ENCODE measurements around the gene FAM210A. TPM values are rescaled to one million over a fixed set of nuclear protein-coding genes. Genes with fewer than 3 reads are reported as not detected.

The FAM210A gene
- total and polyA plus RNA-seq, 2 experiments from 2014 or later: 17.2 to 17.9 TPM

GRCh38 chr18:13642440-13642827, 83.9 kb downstream of the FAM210A start:
- peaks cover 2% of the 10 kb centered on the region for H3K27me3 Mint-ChIP-seq (ENCODE audit: insufficient read depth, low read depth, poor library complexity)
- no peak for TF ChIP-seq JUNB (IDR thresholded peaks at IDR 0.05; ENCODE audit: unreplicated experiment)
- TF ChIP-seq STAT1 (IDR thresholded peaks at IDR 0.05; ENCODE audit: unreplicated experiment): no peak
- TF ChIP-seq POLR2AphosphoS5 (IDR thresholded peaks at IDR 0.05; ENCODE audit: low read depth): no peak
- TF ChIP-seq, protein P1, sequence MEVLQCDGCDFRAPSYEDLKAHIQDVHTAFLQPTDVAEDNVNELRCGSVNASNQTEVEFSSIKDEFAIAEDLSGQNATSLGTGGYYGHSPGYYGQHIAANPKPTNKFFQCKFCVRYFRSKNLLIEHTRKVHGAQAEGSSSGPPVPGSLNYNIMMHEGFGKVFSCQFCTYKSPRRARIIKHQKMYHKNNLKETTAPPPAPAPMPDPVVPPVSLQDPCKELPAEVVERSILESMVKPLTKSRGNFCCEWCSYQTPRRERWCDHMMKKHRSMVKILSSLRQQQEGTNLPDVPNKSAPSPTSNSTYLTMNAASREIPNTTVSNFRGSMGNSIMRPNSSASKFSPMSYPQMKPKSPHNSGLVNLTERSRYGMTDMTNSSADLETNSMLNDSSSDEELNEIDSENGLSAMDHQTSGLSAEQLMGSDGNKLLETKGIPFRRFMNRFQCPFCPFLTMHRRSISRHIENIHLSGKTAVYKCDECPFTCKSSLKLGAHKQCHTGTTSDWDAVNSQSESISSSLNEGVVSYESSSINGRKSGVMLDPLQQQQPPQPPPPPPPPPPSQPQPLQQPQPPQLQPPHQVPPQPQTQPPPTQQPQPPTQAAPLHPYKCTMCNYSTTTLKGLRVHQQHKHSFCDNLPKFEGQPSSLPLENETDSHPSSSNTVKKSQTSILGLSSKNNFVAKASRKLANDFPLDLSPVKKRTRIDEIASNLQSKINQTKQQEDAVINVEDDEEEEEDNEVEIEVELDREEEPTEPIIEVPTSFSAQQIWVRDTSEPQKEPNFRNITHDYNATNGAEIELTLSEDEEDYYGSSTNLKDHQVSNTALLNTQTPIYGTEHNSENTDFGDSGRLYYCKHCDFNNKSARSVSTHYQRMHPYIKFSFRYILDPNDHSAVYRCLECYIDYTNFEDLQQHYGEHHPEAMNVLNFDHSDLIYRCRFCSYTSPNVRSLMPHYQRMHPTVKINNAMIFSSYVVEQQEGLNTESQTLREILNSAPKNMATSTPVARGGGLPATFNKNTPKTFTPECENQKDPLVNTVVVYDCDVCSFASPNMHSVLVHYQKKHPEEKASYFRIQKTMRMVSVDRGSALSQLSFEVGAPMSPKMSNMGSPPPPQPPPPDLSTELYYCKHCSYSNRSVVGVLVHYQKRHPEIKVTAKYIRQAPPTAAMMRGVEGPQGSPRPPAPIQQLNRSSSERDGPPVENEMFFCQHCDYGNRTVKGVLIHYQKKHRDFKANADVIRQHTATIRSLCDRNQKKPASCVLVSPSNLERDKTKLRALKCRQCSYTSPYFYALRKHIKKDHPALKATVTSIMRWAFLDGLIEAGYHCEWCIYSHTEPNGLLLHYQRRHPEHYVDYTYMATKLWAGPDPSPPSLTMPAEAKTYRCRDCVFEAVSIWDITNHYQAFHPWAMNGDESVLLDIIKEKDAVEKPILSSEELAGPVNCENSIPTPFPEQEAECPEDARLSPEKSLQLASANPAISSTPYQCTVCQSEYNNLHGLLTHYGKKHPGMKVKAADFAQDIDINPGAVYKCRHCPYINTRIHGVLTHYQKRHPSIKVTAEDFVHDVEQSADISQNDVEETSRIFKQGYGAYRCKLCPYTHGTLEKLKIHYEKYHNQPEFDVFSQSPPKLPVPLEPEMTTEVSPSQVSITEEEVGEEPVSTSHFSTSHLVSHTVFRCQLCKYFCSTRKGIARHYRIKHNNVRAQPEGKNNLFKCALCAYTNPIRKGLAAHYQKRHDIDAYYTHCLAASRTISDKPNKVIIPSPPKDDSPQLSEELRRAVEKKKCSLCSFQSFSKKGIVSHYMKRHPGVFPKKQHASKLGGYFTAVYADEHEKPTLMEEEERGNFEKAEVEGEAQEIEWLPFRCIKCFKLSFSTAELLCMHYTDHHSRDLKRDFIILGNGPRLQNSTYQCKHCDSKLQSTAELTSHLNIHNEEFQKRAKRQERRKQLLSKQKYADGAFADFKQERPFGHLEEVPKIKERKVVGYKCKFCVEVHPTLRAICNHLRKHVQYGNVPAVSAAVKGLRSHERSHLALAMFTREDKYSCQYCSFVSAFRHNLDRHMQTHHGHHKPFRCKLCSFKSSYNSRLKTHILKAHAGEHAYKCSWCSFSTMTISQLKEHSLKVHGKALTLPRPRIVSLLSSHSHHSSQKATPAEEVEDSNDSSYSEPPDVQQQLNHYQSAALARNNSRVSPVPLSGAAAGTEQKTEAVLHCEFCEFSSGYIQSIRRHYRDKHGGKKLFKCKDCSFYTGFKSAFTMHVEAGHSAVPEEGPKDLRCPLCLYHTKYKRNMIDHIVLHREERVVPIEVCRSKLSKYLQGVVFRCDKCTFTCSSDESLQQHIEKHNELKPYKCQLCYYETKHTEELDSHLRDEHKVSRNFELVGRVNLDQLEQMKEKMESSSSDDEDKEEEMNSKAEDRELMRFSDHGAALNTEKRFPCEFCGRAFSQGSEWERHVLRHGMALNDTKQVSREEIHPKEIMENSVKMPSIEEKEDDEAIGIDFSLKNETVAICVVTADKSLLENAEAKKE (CRISPR knock-in tag; IDR thresholded peaks at IDR 0.05): no peak
- TF ChIP-seq, protein P2, sequence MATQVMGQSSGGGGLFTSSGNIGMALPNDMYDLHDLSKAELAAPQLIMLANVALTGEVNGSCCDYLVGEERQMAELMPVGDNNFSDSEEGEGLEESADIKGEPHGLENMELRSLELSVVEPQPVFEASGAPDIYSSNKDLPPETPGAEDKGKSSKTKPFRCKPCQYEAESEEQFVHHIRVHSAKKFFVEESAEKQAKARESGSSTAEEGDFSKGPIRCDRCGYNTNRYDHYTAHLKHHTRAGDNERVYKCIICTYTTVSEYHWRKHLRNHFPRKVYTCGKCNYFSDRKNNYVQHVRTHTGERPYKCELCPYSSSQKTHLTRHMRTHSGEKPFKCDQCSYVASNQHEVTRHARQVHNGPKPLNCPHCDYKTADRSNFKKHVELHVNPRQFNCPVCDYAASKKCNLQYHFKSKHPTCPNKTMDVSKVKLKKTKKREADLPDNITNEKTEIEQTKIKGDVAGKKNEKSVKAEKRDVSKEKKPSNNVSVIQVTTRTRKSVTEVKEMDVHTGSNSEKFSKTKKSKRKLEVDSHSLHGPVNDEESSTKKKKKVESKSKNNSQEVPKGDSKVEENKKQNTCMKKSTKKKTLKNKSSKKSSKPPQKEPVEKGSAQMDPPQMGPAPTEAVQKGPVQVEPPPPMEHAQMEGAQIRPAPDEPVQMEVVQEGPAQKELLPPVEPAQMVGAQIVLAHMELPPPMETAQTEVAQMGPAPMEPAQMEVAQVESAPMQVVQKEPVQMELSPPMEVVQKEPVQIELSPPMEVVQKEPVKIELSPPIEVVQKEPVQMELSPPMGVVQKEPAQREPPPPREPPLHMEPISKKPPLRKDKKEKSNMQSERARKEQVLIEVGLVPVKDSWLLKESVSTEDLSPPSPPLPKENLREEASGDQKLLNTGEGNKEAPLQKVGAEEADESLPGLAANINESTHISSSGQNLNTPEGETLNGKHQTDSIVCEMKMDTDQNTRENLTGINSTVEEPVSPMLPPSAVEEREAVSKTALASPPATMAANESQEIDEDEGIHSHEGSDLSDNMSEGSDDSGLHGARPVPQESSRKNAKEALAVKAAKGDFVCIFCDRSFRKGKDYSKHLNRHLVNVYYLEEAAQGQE (IDR thresholded peaks at IDR 0.05; ENCODE audit: unreplicated experiment): no peak
- no peak for TF ChIP-seq ZNF331 (CRISPR knock-in tag; IDR thresholded peaks at IDR 0.05; ENCODE audit: low read depth)
- TF ChIP-seq CREB1 (CRISPR knock-in tag; IDR thresholded peaks at IDR 0.05; ENCODE audit: low read depth): no peak
- TF ChIP-seq EZH2 (IDR thresholded peaks at IDR 0.05; ENCODE audit: low read depth, unreplicated experiment): no peak
- TF ChIP-seq EZH2phosphoT487 (IDR thresholded peaks at IDR 0.05; ENCODE audit: unreplicated experiment): no peak
- TF ChIP-seq NANOG (IDR thresholded peaks at IDR 0.05; ENCODE audit: borderline replicate concordance): no peak
- TF ChIP-seq ZNF114 (CRISPR knock-in tag; IDR thresholded peaks at IDR 0.05): no peak
- TF ChIP-seq, protein P3, sequence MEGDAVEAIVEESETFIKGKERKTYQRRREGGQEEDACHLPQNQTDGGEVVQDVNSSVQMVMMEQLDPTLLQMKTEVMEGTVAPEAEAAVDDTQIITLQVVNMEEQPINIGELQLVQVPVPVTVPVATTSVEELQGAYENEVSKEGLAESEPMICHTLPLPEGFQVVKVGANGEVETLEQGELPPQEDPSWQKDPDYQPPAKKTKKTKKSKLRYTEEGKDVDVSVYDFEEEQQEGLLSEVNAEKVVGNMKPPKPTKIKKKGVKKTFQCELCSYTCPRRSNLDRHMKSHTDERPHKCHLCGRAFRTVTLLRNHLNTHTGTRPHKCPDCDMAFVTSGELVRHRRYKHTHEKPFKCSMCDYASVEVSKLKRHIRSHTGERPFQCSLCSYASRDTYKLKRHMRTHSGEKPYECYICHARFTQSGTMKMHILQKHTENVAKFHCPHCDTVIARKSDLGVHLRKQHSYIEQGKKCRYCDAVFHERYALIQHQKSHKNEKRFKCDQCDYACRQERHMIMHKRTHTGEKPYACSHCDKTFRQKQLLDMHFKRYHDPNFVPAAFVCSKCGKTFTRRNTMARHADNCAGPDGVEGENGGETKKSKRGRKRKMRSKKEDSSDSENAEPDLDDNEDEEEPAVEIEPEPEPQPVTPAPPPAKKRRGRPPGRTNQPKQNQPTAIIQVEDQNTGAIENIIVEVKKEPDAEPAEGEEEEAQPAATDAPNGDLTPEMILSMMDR (conservative IDR thresholded peaks at IDR 0.05; ENCODE audit: low read depth in 2 of 2): no peak
- TF ChIP-seq ETS1 (IDR thresholded peaks at IDR 0.05): no peak
- peaks cover 6% of the 10 kb centered on the region; the same call in 2 of the 3 replicates for H3K4me1 Mint-ChIP-seq
- Histone ChIP-seq H3F3A (replicated peaks; ENCODE audit: low read depth) (peaks cover 6% of the 10 kb centered on the region; the same call in 1 of the 2 replicates), H3K27me3 (ENCODE audit: insufficient read depth) (peaks cover 18% of the 10 kb centered on the region; the same call in 1 of the 2 replicates), H4K20me1 (replicated peaks; ENCODE audit: insufficient read depth) (no peaks in the 10 kb centered on the region), H3K4me3 (peak overlapping the region; percentile 68), H3K27ac (ENCODE audit: low read depth) (no peak overlapping the region), H3K36me3 (ENCODE audit: insufficient read depth) (no peaks in the 10 kb centered on the region), H2AFZ (peak overlapping the region; percentile 98), H3K4me2 (peak overlapping the region; percentile 86), H3K4me1 (ENCODE audit: insufficient read depth) (peaks cover 5% of the 10 kb centered on the region), H3K9me2 (ENCODE audit: insufficient read depth) (no peaks in the 10 kb centered on the region), H3K79me2 (replicated peaks; ENCODE audit: insufficient read depth) (no peaks in the 10 kb centered on the region)
- no peak overlapping the region for H3K27ac Mint-ChIP-seq
- no peaks in the 10 kb centered on the region; the same call in 2 of the 3 replicates for H3K9me3 Mint-ChIP-seq
- DNase-seq (ENCODE audit: low spot score) (no peak), ATAC-seq (peak; percentile 26)
- no peaks in the 10 kb centered on the region; the same call in 2 of the 3 replicates for H3K36me3 Mint-ChIP-seq (ENCODE audit: low read depth)
- peak overlapping the region; percentile 63 for H3K4me3 Mint-ChIP-seq

Data from GM23338 (cell line).